GM12874 (cell line): ENCODE data around the gene UBASH3A.

Experiments
- TF ChIP-seq, protein P1 (sequence below): IDR thresholded peaks from 2 replicates; pipeline ENCODE4 v1.5.1; 2011; ENCODE audit warnings: low read depth, mild to moderate bottlenecking, control low read depth, low read length, moderate library complexity; ENCODE audit not compliant: insufficient read depth

The UBASH3A gene

DNA sequence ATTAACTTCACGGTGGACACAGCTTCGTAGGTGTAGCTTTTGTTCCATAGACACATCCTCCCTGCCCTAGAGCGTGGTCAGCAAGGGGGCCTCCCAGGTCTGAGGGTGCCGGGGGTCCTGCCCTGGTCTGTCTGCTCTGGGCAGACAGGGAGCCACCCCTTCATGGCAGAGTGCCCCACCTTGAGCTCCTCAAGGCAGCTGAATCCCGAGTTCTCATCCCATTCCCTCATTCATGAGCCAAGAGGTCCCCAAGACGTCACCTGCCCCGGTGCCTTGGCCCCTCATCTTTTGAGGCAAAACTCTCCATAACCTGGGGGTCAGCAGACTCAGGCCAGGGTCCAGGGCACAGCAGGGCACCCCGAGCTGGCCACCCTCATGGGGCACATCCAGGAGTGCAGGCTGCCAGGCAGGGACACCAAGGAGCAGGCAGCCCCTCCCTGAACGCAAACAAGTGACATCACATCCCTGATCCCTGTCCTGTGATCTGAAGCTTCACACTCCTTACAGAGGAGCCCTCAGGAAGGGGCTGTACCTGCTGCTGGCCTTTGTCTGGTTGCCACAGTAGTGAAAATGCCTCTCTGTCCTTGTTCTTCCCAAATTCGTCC, 23.3 kb downstream of the UBASH3A start:
- TF ChIP-seq, protein P1, sequence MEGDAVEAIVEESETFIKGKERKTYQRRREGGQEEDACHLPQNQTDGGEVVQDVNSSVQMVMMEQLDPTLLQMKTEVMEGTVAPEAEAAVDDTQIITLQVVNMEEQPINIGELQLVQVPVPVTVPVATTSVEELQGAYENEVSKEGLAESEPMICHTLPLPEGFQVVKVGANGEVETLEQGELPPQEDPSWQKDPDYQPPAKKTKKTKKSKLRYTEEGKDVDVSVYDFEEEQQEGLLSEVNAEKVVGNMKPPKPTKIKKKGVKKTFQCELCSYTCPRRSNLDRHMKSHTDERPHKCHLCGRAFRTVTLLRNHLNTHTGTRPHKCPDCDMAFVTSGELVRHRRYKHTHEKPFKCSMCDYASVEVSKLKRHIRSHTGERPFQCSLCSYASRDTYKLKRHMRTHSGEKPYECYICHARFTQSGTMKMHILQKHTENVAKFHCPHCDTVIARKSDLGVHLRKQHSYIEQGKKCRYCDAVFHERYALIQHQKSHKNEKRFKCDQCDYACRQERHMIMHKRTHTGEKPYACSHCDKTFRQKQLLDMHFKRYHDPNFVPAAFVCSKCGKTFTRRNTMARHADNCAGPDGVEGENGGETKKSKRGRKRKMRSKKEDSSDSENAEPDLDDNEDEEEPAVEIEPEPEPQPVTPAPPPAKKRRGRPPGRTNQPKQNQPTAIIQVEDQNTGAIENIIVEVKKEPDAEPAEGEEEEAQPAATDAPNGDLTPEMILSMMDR: no peak

DNA sequence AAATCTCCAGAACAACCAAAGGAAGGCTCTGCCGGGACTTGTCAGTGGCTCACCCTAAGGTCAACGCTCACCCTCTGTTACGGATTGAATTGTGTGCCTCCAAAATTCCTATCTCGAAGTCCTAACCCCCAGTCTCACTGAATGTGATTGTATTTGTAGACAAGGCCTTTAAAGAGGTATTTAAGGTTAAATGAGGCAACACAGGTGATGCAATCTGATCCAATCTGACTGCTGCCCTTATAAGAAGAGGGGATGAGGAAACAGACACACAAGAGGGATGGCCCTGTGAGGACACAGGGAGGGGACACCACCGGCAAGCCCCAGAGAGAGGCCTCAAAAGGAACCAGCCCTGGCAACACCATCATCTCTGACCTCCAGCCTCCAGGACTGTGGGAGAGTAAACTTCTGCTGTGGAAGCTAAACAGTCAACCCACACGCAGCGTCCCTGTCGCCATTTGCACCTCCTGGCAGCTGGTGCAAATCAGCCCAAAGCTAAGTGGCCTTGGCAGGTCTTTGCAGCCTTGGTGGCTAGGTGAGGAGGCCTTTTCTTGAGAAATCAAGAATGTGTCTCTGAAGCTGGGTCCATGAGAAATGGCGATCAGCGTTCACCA, 24.2 kb downstream of the UBASH3A start:
- TF ChIP-seq, protein P1: no peak

DNA sequence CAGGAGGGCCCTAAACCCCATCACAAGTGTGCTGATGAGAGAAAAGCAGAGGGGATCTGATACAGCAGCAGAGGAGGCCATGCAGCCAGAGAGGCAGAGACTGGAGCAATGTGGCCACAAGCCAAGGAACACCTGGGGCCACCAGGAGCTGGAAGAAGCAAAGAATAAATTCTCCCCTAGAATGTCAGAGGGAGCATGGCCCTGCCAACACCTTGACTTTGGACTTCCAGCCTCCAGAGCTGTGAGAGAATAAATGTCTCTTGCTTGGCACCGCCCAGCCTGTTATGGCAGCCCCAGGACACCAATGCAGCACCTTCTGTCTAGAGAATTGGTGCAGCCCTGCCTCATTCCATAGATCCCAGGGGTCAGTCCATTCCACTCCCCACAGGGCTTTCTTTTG, 25.3 kb downstream of the UBASH3A start:
- TF ChIP-seq, protein P1: no peak

DNA sequence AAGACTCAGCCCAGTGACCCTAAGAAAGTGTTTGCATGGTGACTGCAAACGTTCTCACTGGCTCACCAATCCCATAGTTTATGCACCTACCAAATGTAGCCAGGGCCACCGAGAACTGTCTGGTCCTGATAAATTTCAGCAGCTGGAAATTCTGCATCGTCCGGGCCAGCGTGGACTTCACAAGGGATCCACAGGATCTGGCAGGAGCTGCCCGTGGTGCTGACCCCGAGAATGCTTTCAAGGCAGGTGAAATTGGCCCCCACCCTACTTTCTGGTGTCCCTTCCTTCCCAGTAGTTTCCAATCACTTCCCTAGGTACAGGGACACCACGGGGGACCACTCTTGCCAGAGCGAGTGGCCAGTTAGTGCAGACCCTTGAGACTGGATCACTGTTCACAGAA, 26.2 kb downstream of the UBASH3A start:
- TF ChIP-seq, protein P1: no peak

DNA sequence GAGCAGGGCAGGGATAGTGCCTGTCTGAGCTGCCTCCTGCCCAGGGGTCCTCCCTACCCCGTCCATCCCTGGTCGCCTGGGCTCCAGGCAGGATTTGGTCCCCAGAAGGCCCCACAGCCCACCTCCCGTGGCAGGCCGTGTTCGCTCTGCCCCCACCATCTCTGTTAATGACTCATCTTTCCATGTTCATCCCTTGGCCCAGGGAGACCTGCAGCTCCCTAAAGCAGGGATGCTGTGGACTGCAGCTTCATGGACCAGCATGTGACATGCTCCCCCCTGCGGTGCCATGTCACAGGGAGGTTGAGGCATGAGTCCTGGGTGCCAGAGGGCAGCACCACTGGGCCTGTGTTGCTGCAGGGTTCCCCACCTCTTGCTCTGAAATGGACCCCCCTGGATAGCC, 26.8 kb downstream of the UBASH3A start:
- TF ChIP-seq, protein P1: no peak

DNA sequence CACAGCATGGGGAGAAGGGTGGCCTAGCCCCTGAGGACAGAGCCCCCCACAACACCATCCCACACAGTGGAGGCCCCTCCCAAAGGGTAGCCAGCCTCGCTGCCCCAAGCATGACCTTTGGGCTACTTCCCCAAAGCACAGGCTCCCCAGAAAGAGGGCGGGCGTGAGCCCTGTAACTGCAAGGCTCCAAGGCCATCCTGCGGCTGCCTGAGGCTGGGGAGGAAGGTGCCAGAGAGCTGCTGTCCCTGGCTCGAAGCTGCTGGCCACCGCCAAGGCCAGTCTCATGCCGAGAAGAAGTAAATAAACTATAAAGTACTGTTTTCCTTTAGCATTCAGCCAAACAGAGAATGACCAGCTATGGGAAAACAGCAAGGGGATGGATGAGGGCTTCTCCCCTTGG, 27.5 kb downstream of the UBASH3A start:
- TF ChIP-seq, protein P1: no peak

DNA sequence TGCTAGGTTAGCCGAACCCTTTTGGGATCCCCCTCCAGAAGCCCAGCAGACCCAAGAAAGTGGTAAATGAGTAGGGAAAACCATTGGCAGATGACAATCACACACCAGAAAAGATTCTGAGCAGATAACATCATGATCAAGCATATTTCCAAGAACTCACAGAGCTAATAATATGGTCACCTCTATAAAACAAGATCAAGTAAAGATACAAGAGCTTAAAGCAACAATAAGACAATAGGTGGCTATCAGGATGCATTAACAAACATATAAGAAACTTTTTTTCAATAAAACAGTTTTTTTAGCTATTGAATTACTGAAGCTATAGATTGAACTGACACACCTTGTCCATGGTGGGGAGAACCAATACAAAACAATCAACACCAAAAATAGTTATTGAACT, 29.0 kb downstream of the UBASH3A start:
- TF ChIP-seq, protein P1: no peak
